HEK293 (cell line): Measurements from ENCODE around the gene GOLGA6L7.

ENCODE experiments used
- CTCF ChIA-PET: fragments of 350-600 bp; formaldehyde crosslinking; extraction: SDS; loops from one replicate; lab custom pipeline; 2021; ENCODE audit warnings: antibody characterized with exemption; lab: Yijun Ruan, JAX
- POLR2A ChIA-PET: fragments of 300-600 bp; formaldehyde crosslinking; extraction: SDS; loops from one replicate; lab custom pipeline; 2020; ENCODE audit warnings: antibody characterized with exemption, inconsistent platforms; lab: Yijun Ruan, JAX
- H3K27ac ChIP-seq: fragments of 200-500 bp; sonication (Bioruptor generic); 2 replicates; pipeline ENCODE4 v1.5.1; 2014; ENCODE audit warnings: low read depth, low read length, control low read depth, inconsistent platforms; ENCODE audit errors: extremely low read depth
- H3K36me3 ChIP-seq, 2 experiments: fragments of 200-500 bp in 1 of 2; sonication (Bioruptor generic) in 1 of 2; 1 replicate in 1 of 2; 2 replicates in 1 of 2; pipeline ENCODE4 v1.5.1; 2014 to 2017; ENCODE audit warnings: inconsistent platforms in 2 of 2, low read length in 2 of 2; ENCODE audit not compliant: control insufficient read depth in 2 of 2, insufficient read depth in 1 of 2
- H3K4me1 ChIP-seq: fragments of 200-500 bp; sonication (Bioruptor generic); 2 replicates; pipeline ENCODE4 v1.5.1; 2014; ENCODE audit warnings: mild to moderate bottlenecking, low read length, inconsistent platforms; ENCODE audit not compliant: control insufficient read depth, insufficient read depth
- H3K4me3 ChIP-seq: 2 replicates; pipeline ENCODE4 v1.5.1; 2011; ENCODE audit warnings: low read depth, mild to moderate bottlenecking, control low read depth, low read length, moderate library complexity
- H3K9me3 ChIP-seq: fragments of 200-500 bp; sonication (Bioruptor generic); 2 replicates; pipeline ENCODE4 v1.5.1; 2014; ENCODE audit warnings: low read depth, low read length, inconsistent platforms; ENCODE audit not compliant: control insufficient read depth, insufficient read depth
- EGR2 ChIP-seq: fragments of 450-650 bp; formaldehyde crosslinking; IDR thresholded peaks from 2 replicates; pipeline ENCODE4 v1.5.1; 2016; ENCODE audit warnings: low read depth, missing biosample characterization, missing genetic modification characterization
- GLIS1 ChIP-seq: fragments of 450-650 bp; formaldehyde crosslinking; IDR thresholded peaks from 2 replicates; pipeline ENCODE4 v1.5.1; 2016; ENCODE audit warnings: missing biosample characterization, missing genetic modification characterization
- GLIS2 ChIP-seq: fragments of 450-650 bp; formaldehyde crosslinking; IDR thresholded peaks from 2 replicates; pipeline ENCODE4 v1.5.1; 2016; ENCODE audit warnings: missing biosample characterization, missing genetic modification characterization
- KLF8 ChIP-seq: fragments of 450-650 bp; formaldehyde crosslinking; IDR thresholded peaks from 2 replicates; pipeline ENCODE4 v1.5.1; 2016; ENCODE audit warnings: missing biosample characterization, missing genetic modification characterization
- RBAK ChIP-seq: fragments of 450-650 bp; formaldehyde crosslinking; IDR thresholded peaks from 2 replicates; pipeline ENCODE4 v1.5.1; 2016; ENCODE audit warnings: missing biosample characterization, missing genetic modification characterization
- ZBTB21 ChIP-seq: fragments of 450-650 bp; formaldehyde crosslinking; IDR thresholded peaks from 2 replicates; pipeline ENCODE4 v1.5.1; 2017; ENCODE audit warnings: missing biosample characterization, missing genetic modification characterization
- ZBTB6 ChIP-seq: fragments of 450-650 bp; formaldehyde crosslinking; IDR thresholded peaks from 2 replicates; pipeline ENCODE4 v1.5.1; 2017; ENCODE audit warnings: missing biosample characterization, missing genetic modification characterization
- ZFP41 ChIP-seq: fragments of 450-650 bp; formaldehyde crosslinking; IDR thresholded peaks from 2 replicates; pipeline ENCODE4 v1.5.1; 2016; ENCODE audit warnings: missing biosample characterization, missing genetic modification characterization, borderline replicate concordance
- ZNF10 ChIP-seq: fragments of 450-650 bp; formaldehyde crosslinking; IDR thresholded peaks from 2 replicates; pipeline ENCODE4 v1.5.1; 2017; ENCODE audit warnings: missing biosample characterization, missing genetic modification characterization
- ZNF112 ChIP-seq: fragments of 450-650 bp; formaldehyde crosslinking; IDR thresholded peaks from 2 replicates; pipeline ENCODE4 v1.5.0; 2017; ENCODE audit warnings: missing biosample characterization, missing genetic modification characterization
- ZNF132 ChIP-seq: fragments of 450-650 bp; formaldehyde crosslinking; IDR thresholded peaks from 2 replicates; pipeline ENCODE4 v1.5.1; 2017; ENCODE audit warnings: missing biosample characterization, missing genetic modification characterization, borderline replicate concordance
- ZNF174 ChIP-seq: fragments of 450-650 bp; formaldehyde crosslinking; IDR thresholded peaks from 2 replicates; pipeline ENCODE4 v1.5.0; 2017; ENCODE audit warnings: missing biosample characterization, mild to moderate bottlenecking, missing genetic modification characterization
- ZNF2 ChIP-seq: fragments of 450-650 bp; formaldehyde crosslinking; IDR thresholded peaks from 2 replicates; pipeline ENCODE4 v1.5.1; 2016; ENCODE audit warnings: missing biosample characterization, missing genetic modification characterization
- ZNF214 ChIP-seq: fragments of 450-650 bp; formaldehyde crosslinking; IDR thresholded peaks from 2 replicates; pipeline ENCODE4 v1.5.1; 2017; ENCODE audit warnings: missing biosample characterization, mild to moderate bottlenecking, missing genetic modification characterization, borderline replicate concordance
- ZNF24 ChIP-seq: fragments of 450-650 bp; formaldehyde crosslinking; IDR thresholded peaks from 2 replicates; pipeline ENCODE4 v1.5.1; 2016; ENCODE audit warnings: missing biosample characterization, missing genetic modification characterization
- ZNF266 ChIP-seq: fragments of 450-650 bp; formaldehyde crosslinking; IDR thresholded peaks from 2 replicates; pipeline ENCODE4 v1.5.1; 2016; ENCODE audit warnings: missing biosample characterization, missing genetic modification characterization, low read depth
- ZNF274 ChIP-seq, 2 experiments: fragments of 200-500 bp in 1 of 2; fragments of 450-650 bp in 1 of 2; sonication (Bioruptor generic) in 1 of 2; formaldehyde crosslinking in 1 of 2; IDR thresholded peaks; 2 replicates each; pipeline versions ENCODE4 v1.5.1 to v1.6.1; 2014 to 2016; ENCODE audit warnings: borderline replicate concordance in 1 of 2, inconsistent platforms in 1 of 2, low read length in 1 of 2, missing biosample characterization in 1 of 2, missing genetic modification characterization in 1 of 2
- ZNF311 ChIP-seq: fragments of 450-650 bp; formaldehyde crosslinking; IDR thresholded peaks from 2 replicates; pipeline ENCODE4 v1.5.1; 2017; ENCODE audit warnings: missing biosample characterization, missing genetic modification characterization, borderline replicate concordance
- ZNF335 ChIP-seq: fragments of 450-650 bp; formaldehyde crosslinking; conservative IDR thresholded peaks from 2 replicates; pipeline ENCODE4 v1.5.1; 2016; ENCODE audit warnings: missing biosample characterization, missing genetic modification characterization
- ZNF341 ChIP-seq: fragments of 450-650 bp; formaldehyde crosslinking; IDR thresholded peaks from 2 replicates; pipeline ENCODE4; 2016; ENCODE audit warnings: low read depth, missing biosample characterization, missing genetic modification characterization
- ZNF366 ChIP-seq: fragments of 450-650 bp; formaldehyde crosslinking; conservative IDR thresholded peaks from 2 replicates; pipeline ENCODE4 v1.5.1; 2016; ENCODE audit warnings: missing biosample characterization, missing genetic modification characterization
- ZNF48 ChIP-seq: fragments of 450-650 bp; formaldehyde crosslinking; IDR thresholded peaks from 2 replicates; pipeline ENCODE4 v1.5.1; 2016; ENCODE audit warnings: missing biosample characterization, missing genetic modification characterization
- ZNF530 ChIP-seq: fragments of 450-650 bp; formaldehyde crosslinking; IDR thresholded peaks from 2 replicates; pipeline ENCODE4 v1.5.1; 2016; ENCODE audit warnings: low read depth, missing biosample characterization, missing genetic modification characterization
- ZNF561 ChIP-seq: fragments of 450-650 bp; IDR thresholded peaks from 2 replicates; pipeline ENCODE4 v1.5.1; 2018; ENCODE audit warnings: missing biosample characterization, missing genetic modification characterization, borderline replicate concordance
- ZNF624 ChIP-seq: fragments of 450-650 bp; formaldehyde crosslinking; IDR thresholded peaks from 2 replicates; pipeline ENCODE4 v1.5.1; 2017; ENCODE audit warnings: missing biosample characterization, missing genetic modification characterization
- ZNF660 ChIP-seq: fragments of 450-650 bp; IDR thresholded peaks from 2 replicates; pipeline ENCODE4 v1.5.1; 2018; ENCODE audit warnings: missing biosample characterization, mild to moderate bottlenecking, missing genetic modification characterization
- ZNF677 ChIP-seq: fragments of 450-650 bp; IDR thresholded peaks from 2 replicates; pipeline ENCODE4 v1.5.0; 2018; ENCODE audit warnings: missing biosample characterization, mild to moderate bottlenecking, missing genetic modification characterization, moderate library complexity
- ZNF747 ChIP-seq: fragments of 450-650 bp; formaldehyde crosslinking; IDR thresholded peaks from 2 replicates; pipeline ENCODE4 v1.5.1; 2016; ENCODE audit warnings: missing biosample characterization, missing genetic modification characterization
- ZNF792 ChIP-seq: fragments of 450-650 bp; formaldehyde crosslinking; IDR thresholded peaks from 2 replicates; pipeline ENCODE4 v1.5.1; 2016; ENCODE audit warnings: missing biosample characterization, missing genetic modification characterization
- ZNF830 ChIP-seq: fragments of 450-650 bp; IDR thresholded peaks from 2 replicates; pipeline ENCODE4 v1.5.0; 2018; ENCODE audit warnings: missing biosample characterization, missing genetic modification characterization, low read depth, mild to moderate bottlenecking, moderate library complexity
- TF ChIP-seq, protein P1 (sequence below): fragments of 450-650 bp; formaldehyde crosslinking; IDR thresholded peaks from 2 replicates; pipeline ENCODE4 v1.5.1; 2016; ENCODE audit warnings: missing biosample characterization, missing genetic modification characterization

The GOLGA6L7 gene

DNA sequence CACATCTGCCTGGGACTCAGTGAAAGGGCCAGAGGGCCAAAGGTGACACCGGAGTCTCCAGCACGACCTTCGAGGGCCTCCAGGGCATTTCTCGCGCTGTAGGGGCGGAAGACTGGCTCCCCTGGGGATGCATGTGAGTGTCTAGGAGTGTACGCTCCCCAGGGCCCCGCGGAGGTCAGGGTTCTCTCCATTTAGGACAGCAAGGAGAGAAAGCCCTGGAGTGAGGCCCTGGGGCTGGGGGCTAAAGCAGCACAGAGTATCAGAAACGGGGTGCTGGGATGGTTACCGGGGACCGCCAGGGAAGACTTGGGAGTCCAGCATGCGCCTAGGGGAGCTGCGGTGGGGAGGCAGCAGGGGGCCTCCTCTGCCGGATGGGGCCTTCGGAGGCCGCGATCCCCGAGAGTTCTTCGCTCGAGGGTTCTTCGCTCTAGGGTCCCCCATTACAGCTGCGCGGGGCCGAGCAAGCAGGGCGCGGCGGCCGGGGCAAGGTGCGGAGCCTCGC lies 36.7 kb upstream of the GOLGA6L7 start:
- H3K9me3 ChIP-seq: no peaks in the 10 kb centered on the region
- ChIA-PET POLR2A (no interaction called here), CTCF (no interaction called here)
- TF ChIP-seq ZNF274 (IDR thresholded peaks at IDR 0.05; ENCODE audit: low read length): no peak
- TF ChIP-seq ZNF274 (tag by site-specific recombination; IDR thresholded peaks at IDR 0.05; ENCODE audit: borderline replicate concordance): no peak
- TF ChIP-seq GLIS2: peak; percentile 58; the same call in 1 of the 2 replicates
- no peak for TF ChIP-seq ZNF48 (tag by site-specific recombination)
- no peak for TF ChIP-seq ZNF830 (tag by site-specific recombination)
- TF ChIP-seq ZNF2 (tag by site-specific recombination): no peak
- no peak for TF ChIP-seq ZNF366 (tag by site-specific recombination)
- no peak for TF ChIP-seq ZNF792 (tag by site-specific recombination)
- no peaks in the 10 kb centered on the region; the same call in 1 of the 2 replicates for H3K4me1 ChIP-seq
- H3K27ac ChIP-seq: peak overlapping the region; percentile 75; the same call in 1 of the 2 replicates
- H3K36me3 ChIP-seq: no peaks in the 10 kb centered on the region
- peak overlapping the region; percentile 56 for H3K4me3 ChIP-seq

- Histone ChIP-seq H3K4me3 (no peak overlapping the region), H3K36me3 (no peaks in the 10 kb centered on the region), H3K9me3 (no peaks in the 10 kb centered on the region), H3K27ac (no peak overlapping the region), H3K4me1 (no peaks in the 10 kb centered on the region; the same call in 1 of the 2 replicates)
- TF ChIP-seq GLIS1 (no peak), ZNF266 (tag by site-specific recombination) (no peak), ZBTB6 (tag by site-specific recombination) (no peak), ZFP41 (tag by site-specific recombination) (no peak), ZNF341 (peak; percentile 59), ZNF132 (tag by site-specific recombination) (no peak), ZNF677 (tag by site-specific recombination) (no peak), EGR2 (tag by site-specific recombination) (peak; percentile 48; the same call in 1 of the 2 replicates)
- TF ChIP-seq, protein P1, sequence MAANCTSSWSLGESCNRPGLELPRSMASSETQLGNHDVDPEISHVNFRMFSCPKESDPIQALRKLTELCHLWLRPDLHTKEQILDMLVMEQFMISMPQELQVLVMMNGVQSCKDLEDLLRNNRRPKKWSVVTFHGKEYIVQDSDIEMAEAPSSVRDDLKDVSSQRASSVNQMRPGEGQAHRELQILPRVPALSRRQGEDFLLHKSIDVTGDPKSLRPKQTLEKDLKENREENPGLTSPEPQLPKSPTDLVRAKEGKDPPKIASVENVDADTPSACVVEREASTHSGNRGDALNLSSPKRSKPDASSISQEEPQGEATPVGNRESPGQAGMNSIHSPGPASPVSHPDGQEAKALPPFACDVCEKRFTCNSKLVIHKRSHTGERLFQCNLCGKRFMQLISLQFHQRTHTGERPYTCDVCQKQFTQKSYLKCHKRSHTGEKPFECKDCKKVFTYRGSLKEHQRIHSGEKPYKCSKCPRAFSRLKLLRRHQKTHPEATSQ (tag by site-specific recombination): no peak
- ChIA-PET CTCF (no interaction called here), POLR2A (no interaction called here)
Measured at GRCh38 chr15:28884151-28884940, 35.9 kb upstream of the GOLGA6L7 start.

GRCh38 chr15:28881600-28881999 lies 33.2 kb upstream of the GOLGA6L7 start:
- no peaks in the 10 kb centered on the region; the same call in 1 of the 2 replicates for H3K4me1 ChIP-seq
- H3K4me3 ChIP-seq: no peak overlapping the region
- no peaks in the 10 kb centered on the region for H3K36me3 ChIP-seq
- ChIA-PET CTCF (interaction anchor here (0.7 kb wide), 1 partner anchor 116 kb away, joined by 3 read pairs; no protein-coding TSS in a partner anchor), POLR2A (interaction anchor here (1.0 kb wide), 1 partner anchor 8 kb away, joined by 4 read pairs; no protein-coding TSS in a partner anchor)
- no peaks in the 10 kb centered on the region for H3K9me3 ChIP-seq
- H3K27ac ChIP-seq: no peak overlapping the region
- TF ChIP-seq KLF8: no peak
- TF ChIP-seq ZNF10 (tag by site-specific recombination): no peak
- TF ChIP-seq ZNF311 (tag by site-specific recombination): no peak
- TF ChIP-seq ZNF747 (tag by site-specific recombination): no peak
- TF ChIP-seq ZBTB21: no peak
- TF ChIP-seq ZNF174: no peak
- TF ChIP-seq ZNF335 (tag by site-specific recombination): no peak
- no peak for TF ChIP-seq ZNF214
- TF ChIP-seq ZNF24 (tag by site-specific recombination): no peak
- no peak for TF ChIP-seq ZNF530 (tag by site-specific recombination)
- TF ChIP-seq ZNF561 (tag by site-specific recombination): no peak
- TF ChIP-seq ZNF624 (tag by site-specific recombination): no peak
- no peak for TF ChIP-seq ZNF112
- TF ChIP-seq ZNF660 (tag by site-specific recombination): no peak
- no peak for TF ChIP-seq RBAK (tag by site-specific recombination)
